NOMO-1 treated with dmso at 0.1 percent for 144 hours (cell line): Measurements from ENCODE around the gene CHI3L2.
A peak's percentile ranks its signal among the peaks of the same experiment; 100 is the strongest.

Experiments
- DNase-seq: peaks from one replicate; lab custom pipeline; 2025; ENCODE audit not compliant: unreplicated experiment; lab: John Stamatoyannopoulos, UW

Gene CHI3L2

GRCh38 chr1:111227434-111227833, at the start of gene CHI3L2:
Gene CHI3L2 (plus strand): TSS chr1:111227713. CDS start chr1:111227730, 17 bp downstream.
- DNase-seq, result no peak

GRCh38 chr1:111179968-111180533, 47.5 kb upstream of the CHI3L2 start:
- no peak for DNase-seq

GRCh38 chr1:111182052-111182451, 45.5 kb upstream of the CHI3L2 start:
- DNase-seq, result no peak

GRCh38 chr1:111183308-111184069, 44.0 kb upstream of the CHI3L2 start:
- DNase-seq, result no peak

GRCh38 chr1:111184663-111185062, 42.9 kb upstream of the CHI3L2 start:
- no peak for DNase-seq

- no peak for DNase-seq
These were observed 36.5 kb upstream of the CHI3L2 start for GRCh38 chr1:111190931-111191451.

- DNase-seq, result no peak
These were observed 36.0 kb upstream of the CHI3L2 start for GRCh38 chr1:111191496-111191895.

GRCh38 chr1:111192074-111192473, 35.4 kb upstream of the CHI3L2 start:
- DNase-seq, result no peak

GRCh38 chr1:111192658-111193519, 34.6 kb upstream of the CHI3L2 start:
- no peak for DNase-seq

- no peak for DNase-seq
These were observed 33.6 kb upstream of the CHI3L2 start for GRCh38 chr1:111193712-111194480.

GRCh38 chr1:111195002-111195684, 32.4 kb upstream of the CHI3L2 start:
- no peak for DNase-seq

GRCh38 chr1:111196213-111196612, 31.3 kb upstream of the CHI3L2 start:
- no peak for DNase-seq

GRCh38 chr1:111197598-111198284, 29.8 kb upstream of the CHI3L2 start:
- DNase-seq, result no peak

GRCh38 chr1:111198836-111199235, 28.7 kb upstream of the CHI3L2 start:
- DNase-seq, result no peak

- no peak for DNase-seq
These were observed 28.2 kb upstream of the CHI3L2 start for GRCh38 chr1:111199329-111199728.

GRCh38 chr1:111199881-111200801, 27.4 kb upstream of the CHI3L2 start, which contains the start of gene DENND2D:
Gene DENND2D (minus strand): TSS chr1:111200646. CDS start chr1:111200459, 187 bp downstream.
- DNase-seq, result peak; percentile 78

- DNase-seq, result no peak
These were observed 26.7 kb upstream of the CHI3L2 start for GRCh38 chr1:111200802-111201161.

- no peak for DNase-seq
These were observed 26.0 kb upstream of the CHI3L2 start for GRCh38 chr1:111201275-111202090.
